Measurements from ENCODE around the gene KCNC3. TPM values are rescaled to one million over a fixed set of nuclear protein-coding genes. Genes with fewer than 3 reads are reported as not detected.

The KCNC3 gene
- total and polyA plus RNA-seq, 2 of the 13 experiments (the other 11 are each of a cell fraction or from before 2014, with no cell fraction given) = 0.29 to 1.7 TPM

GRCh38 chr19:50275577-50276368, 53.4 kb downstream of the KCNC3 start (continued):
- TF ChIP-seq ARID5B (CRISPR knock-in tag; IDR thresholded peaks at IDR 0.05) (peak; percentile 67; the same call in 1 of the 2 replicates), PHF8 (CRISPR knock-in tag; IDR thresholded peaks at IDR 0.05) (peak; percentile 64; the same call in 1 of the 2 replicates), TARDBP (CRISPR knock-in tag; IDR thresholded peaks at IDR 0.05) (no peak), POLR2A (IDR thresholded peaks at IDR 0.05; ENCODE audit: insufficient read depth in 1 of 2, low read depth in 2 of 2, low read length in 2 of 2) (peak; percentile 52 to 62), YEATS4 (CRISPR knock-in tag; IDR thresholded peaks at IDR 0.05; ENCODE audit: borderline replicate concordance) (peak; percentile 75; the same call in 1 of the 2 replicates), SOX13 (IDR thresholded peaks at IDR 0.05) (no peak), SOX13 (CRISPR knock-in tag; conservative IDR thresholded peaks at IDR 0.05 in 1 of 2, IDR thresholded peaks at IDR 0.05 in 1 of 2) (peak in 1 of 2 experiments; percentile 51; a peak in 1 of 4 replicates), FOXJ3 (CRISPR knock-in tag; IDR thresholded peaks at IDR 0.05; ENCODE audit: borderline replicate concordance) (peak; percentile 43; the same call in 1 of the 2 replicates), TAF15 (IDR thresholded peaks at IDR 0.05; ENCODE audit: low read depth, low read length, poor library complexity, severe bottlenecking) (no peak), HDAC2 (CRISPR knock-in tag; IDR thresholded peaks at IDR 0.05) (peak; percentile 67), GATAD2A (CRISPR knock-in tag; IDR thresholded peaks at IDR 0.05) (peak; percentile 25; the same call in 1 of the 2 replicates), ZNF704 (CRISPR knock-in tag; IDR thresholded peaks at IDR 0.05; ENCODE audit: borderline replicate concordance) (0 out of 2 replicates have a peak, but pooled peaks have one; percentile 12), ZBTB33 (CRISPR knock-in tag; IDR thresholded peaks at IDR 0.05) (peak; percentile 32; the same call in 1 of the 2 replicates), ZNF768 (CRISPR knock-in tag; IDR thresholded peaks at IDR 0.05) (peak; percentile 62; the same call in 1 of the 2 replicates), MEF2D (CRISPR knock-in tag; IDR thresholded peaks at IDR 0.05) (0 out of 2 replicates have a peak, but pooled peaks have one; percentile 33), ZSCAN20 (CRISPR knock-in tag; IDR thresholded peaks at IDR 0.05; ENCODE audit: borderline replicate concordance) (peak; percentile 75; the same call in 1 of the 2 replicates), ZNF350 (CRISPR knock-in tag; IDR thresholded peaks at IDR 0.05; ENCODE audit: borderline replicate concordance, low read depth) (0 out of 2 replicates have a peak, but pooled peaks have one; percentile 43), ZNF557 (CRISPR knock-in tag; IDR thresholded peaks at IDR 0.05) (0 out of 2 replicates have a peak, but pooled peaks have one; percentile 62), CTCF (CRISPR knock-in tag; IDR thresholded peaks at IDR 0.05) (peak; percentile 37), TP53 (CRISPR knock-in tag; conservative IDR thresholded peaks at IDR 0.05) (0 out of 2 replicates have a peak, but pooled peaks have one; percentile 48)

Measured in HepG2 (cell line).